ENCODE data around the gene TMEM89. TPM values are rescaled to one million over a fixed set of nuclear protein-coding genes. Genes with fewer than 3 reads are reported as not detected.
A peak's percentile ranks its signal among the peaks of the same experiment; 100 is the strongest.

TMEM89 gene
- total and polyA plus RNA-seq, 9 donors: not detected

DNA sequence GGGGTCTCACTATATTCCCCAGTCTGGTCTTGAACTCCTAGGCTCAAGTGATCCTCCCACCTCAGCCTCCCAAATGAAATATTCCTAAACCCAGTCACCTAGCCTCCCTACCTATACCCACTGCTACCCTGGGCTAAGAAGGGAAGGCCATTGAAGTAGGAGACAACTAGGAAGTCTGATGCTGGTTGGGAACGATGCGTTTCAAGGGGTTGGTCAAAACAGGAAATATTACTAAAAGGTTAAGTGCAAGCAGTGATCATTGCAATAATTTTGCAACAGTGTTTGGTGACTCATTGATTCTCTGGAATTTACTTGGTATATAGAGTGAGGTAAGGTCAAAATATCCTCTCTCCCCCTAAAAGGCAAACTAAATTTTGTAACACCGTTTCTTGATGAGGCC, 7.5 kb downstream of the TMEM89 start:
- Histone ChIP-seq H3K27me3 (no peaks in the 10 kb centered on the region), H3K4me3 (no peak overlapping the region), H3K9me3 (no peaks in the 10 kb centered on the region), H3K36me3 (no peaks in the 10 kb centered on the region), H3K27ac (no peak overlapping the region), H3K4me1 (ENCODE audit: insufficient read depth) (peaks cover 2% of the 10 kb centered on the region)
- WGBS, 3 donors: 25 to 40% (median 28%) methylated on average over 3 of the region's 3 CpGs
- intact Hi-C loops (cut with DNase I): loop anchor here in 1 of 4 donors (10.0 kb wide), 1 partner anchor 1941 kb away; no protein-coding TSS in a partner anchor
- TF ChIP-seq, protein P1, sequence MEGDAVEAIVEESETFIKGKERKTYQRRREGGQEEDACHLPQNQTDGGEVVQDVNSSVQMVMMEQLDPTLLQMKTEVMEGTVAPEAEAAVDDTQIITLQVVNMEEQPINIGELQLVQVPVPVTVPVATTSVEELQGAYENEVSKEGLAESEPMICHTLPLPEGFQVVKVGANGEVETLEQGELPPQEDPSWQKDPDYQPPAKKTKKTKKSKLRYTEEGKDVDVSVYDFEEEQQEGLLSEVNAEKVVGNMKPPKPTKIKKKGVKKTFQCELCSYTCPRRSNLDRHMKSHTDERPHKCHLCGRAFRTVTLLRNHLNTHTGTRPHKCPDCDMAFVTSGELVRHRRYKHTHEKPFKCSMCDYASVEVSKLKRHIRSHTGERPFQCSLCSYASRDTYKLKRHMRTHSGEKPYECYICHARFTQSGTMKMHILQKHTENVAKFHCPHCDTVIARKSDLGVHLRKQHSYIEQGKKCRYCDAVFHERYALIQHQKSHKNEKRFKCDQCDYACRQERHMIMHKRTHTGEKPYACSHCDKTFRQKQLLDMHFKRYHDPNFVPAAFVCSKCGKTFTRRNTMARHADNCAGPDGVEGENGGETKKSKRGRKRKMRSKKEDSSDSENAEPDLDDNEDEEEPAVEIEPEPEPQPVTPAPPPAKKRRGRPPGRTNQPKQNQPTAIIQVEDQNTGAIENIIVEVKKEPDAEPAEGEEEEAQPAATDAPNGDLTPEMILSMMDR (IDR thresholded peaks at IDR 0.05): no peak
- TF ChIP-seq POLR2A (IDR thresholded peaks at IDR 0.05) (no peak), EP300 (IDR thresholded peaks at IDR 0.05) (no peak)
- no peak for DNase-seq

DNA sequence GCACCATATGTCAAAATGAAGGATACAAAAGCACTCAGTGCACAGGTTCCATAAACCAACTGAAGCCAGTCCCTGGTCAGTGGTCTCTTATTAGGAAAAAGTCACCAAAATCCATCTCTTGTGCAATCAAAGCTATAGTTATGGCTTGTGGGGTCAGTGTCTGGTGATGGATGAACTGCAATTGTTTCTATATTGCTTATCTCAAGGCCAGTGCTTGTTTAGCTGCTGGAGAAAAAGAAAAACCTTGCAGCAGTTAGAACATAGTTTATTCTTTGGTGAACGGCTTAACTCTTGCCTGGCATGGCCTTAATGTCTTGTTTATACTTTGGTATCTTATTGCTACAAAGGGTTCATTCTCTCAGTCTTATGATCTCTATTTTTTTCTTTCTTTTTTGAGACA, 9.3 kb downstream of the TMEM89 start:
- intact Hi-C loops (cut with DNase I): loop anchor here in 1 of 4 donors (10.0 kb wide), 1 partner anchor 1942 kb away; no protein-coding TSS in a partner anchor
- no peak for TF ChIP-seq EP300 (IDR thresholded peaks at IDR 0.05)
- no peak for TF ChIP-seq POLR2A (IDR thresholded peaks at IDR 0.05)
- TF ChIP-seq, protein P1 (IDR thresholded peaks at IDR 0.05): no peak

DNA sequence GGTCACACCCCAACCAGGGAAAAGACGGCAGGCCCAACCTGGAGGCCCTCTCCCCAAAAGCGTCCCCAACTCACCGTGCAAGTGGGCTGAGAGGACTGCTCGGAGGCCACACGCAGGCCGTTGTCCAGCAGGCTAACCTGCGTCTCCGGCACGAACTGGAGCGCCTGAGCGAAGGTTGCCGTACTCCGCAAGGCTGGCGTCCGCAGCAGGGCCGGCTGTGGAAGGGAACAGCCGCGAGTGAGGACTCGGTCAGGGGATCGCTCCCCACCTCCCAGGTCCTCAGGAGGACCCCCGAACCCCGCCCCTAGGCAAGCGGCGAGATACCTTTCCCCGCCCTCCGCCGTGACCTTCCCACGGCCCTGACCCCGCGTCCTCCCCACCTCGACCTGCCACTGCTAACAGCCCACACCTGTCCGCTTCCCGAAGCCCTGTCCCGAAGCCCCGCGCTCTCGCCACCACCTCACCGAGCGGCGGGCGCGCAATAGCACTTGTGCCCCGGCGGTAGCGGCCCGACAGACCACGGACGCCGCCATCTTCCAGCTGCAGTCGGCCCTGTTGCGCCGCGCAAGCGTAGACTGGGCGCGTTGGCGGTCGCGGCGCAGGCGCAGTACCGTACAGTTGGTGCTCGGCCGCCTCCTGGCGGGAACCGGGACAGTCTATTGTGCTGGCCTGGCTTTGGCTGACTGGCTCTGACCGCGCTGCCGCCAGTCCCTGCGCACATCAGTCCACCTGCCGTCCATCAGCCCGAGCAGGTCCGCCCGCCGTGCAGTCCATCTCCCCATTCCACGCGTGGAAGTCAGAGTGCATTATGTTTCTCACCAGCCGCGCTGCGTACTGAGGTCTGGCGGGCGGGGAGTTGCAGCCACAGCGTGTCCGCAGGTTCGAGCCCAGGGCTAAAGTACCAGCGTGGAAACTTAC, 12.2 kb downstream of the TMEM89 start, which contains the start of gene UQCRC1:
UQCRC1 (minus strand) TSS at position 559 of the 918 bp plus-strand sequence; CDS start at position 533, 26 bp downstream.
- H3K36me3 ChIP-seq: no peaks in the 10 kb centered on the region
- 2 to 3% (median 2%) methylated on average over 79 to 86 of the region's 86 CpGs for WGBS, 3 donors
- H3K27me3 ChIP-seq: no peaks in the 10 kb centered on the region

More for the DNA sequence above, 9.3 kb downstream of the TMEM89 start:
- no peak for DNase-seq
- Histone ChIP-seq H3K27me3 (no peaks in the 10 kb centered on the region), H3K9me3 (no peaks in the 10 kb centered on the region), H3K4me3 (no peak overlapping the region), H3K36me3 (no peaks in the 10 kb centered on the region), H3K27ac (no peak overlapping the region), H3K4me1 (ENCODE audit: insufficient read depth) (peaks cover 5% of the 10 kb centered on the region)
- 3 to 26% (median 12%) methylated on average over 1 of the region's 1 CpG for WGBS, 3 donors

DNA sequence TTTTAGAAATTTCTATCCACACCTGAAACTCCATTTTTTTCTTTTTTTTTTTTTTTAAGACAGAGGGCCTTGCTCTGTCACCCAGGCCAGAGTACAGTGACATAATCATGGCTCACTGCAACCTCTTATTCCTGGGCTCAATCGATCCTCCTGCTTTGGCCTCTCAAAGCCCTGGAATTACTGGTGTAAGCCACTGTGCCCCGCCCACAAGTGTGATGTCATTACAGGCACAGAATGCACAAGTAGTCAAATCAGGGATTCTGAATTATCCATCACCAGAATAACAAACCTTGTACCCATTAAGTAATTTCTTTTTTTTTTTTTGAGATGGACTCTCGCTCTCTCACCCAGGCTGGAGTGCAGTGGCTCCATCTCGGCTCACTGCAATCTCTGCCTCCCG, 14.1 kb downstream of the TMEM89 start:
- Histone ChIP-seq H3K27me3 (no peaks in the 10 kb centered on the region), H3K4me1 (ENCODE audit: insufficient read depth) (peaks cover 5% of the 10 kb centered on the region), H3K4me3 (no peak overlapping the region), H3K27ac (no peak overlapping the region), H3K36me3 (no peaks in the 10 kb centered on the region), H3K9me3 (no peaks in the 10 kb centered on the region)
- no peak for TF ChIP-seq POLR2A (IDR thresholded peaks at IDR 0.05)
- TF ChIP-seq EP300 (IDR thresholded peaks at IDR 0.05): no peak
- TF ChIP-seq, protein P1 (IDR thresholded peaks at IDR 0.05): no peak
- intact Hi-C loops (cut with DNase I): loop anchor here in 1 of 4 donors (5.0 kb wide), 1 partner anchor 50 kb away; the partner anchor contains the start of gene PFKFB4
- no peak for DNase-seq
- WGBS, 3 donors: 92 to 96% (median 95%) methylated on average over 5 of the region's 5 CpGs

More for the DNA sequence above, 12.2 kb downstream of the TMEM89 start, which contains the start of gene UQCRC1:
- H3K4me1 ChIP-seq (ENCODE audit: insufficient read depth): peaks cover 5% of the 10 kb centered on the region
- peak within 1 kb of the TSS; percentile 74 for H3K27ac ChIP-seq
- intact Hi-C loops (cut with DNase I): loop anchor here in 1 of 4 donors (5.0 to 10.0 kb wide), 2 partner anchors 52 to 1945 kb away; partner anchors contain the start of gene PFKFB4
- no peaks in the 10 kb centered on the region for H3K9me3 ChIP-seq
- TF ChIP-seq EP300 (IDR thresholded peaks at IDR 0.05) (no peak), POLR2A (IDR thresholded peaks at IDR 0.05) (peak; percentile 84)
- TF ChIP-seq, protein P1 (IDR thresholded peaks at IDR 0.05): peak; percentile 72 to 95 (median 94)
- peak within 1 kb of the TSS; percentile 70 for H3K4me3 ChIP-seq
- DNase-seq: peak; percentile 90 to 96 (median 93)
